SK-N-SH treated with all-trans-retinoic acid at 6 μM for 48 hours (cell line): Measurements from ENCODE around the gene ATF6.

Experiments
- ATAC-seq: fragments of 200-7000 bp; cut with Tn5 transposase; 3 replicates; pipeline ENCODE4 v1.9.1; 2020; ENCODE audit warnings: mild to moderate bottlenecking, moderate library complexity
- ARNTL ChIP-seq: fragments of 450-650 bp; formaldehyde crosslinking; IDR thresholded peaks from 2 replicates; pipeline ENCODE4 v1.5.0; 2020; ENCODE audit warnings: low read depth, mild to moderate bottlenecking, moderate library complexity, borderline replicate concordance
- BACH2 ChIP-seq: fragments of 250-450 bp; sonication (Bioruptor Pico); IDR thresholded peaks from 2 replicates; pipeline ENCODE4 v1.9.0; 2021; ENCODE audit warnings: mild to moderate bottlenecking, borderline replicate concordance
- CREB5 ChIP-seq: fragments of 250-450 bp; sonication (Bioruptor Pico); IDR thresholded peaks from 2 replicates; pipeline ENCODE4 v1.5.1; 2020; ENCODE audit warnings: low read depth, mild to moderate bottlenecking, moderate library complexity
- CSDC2 ChIP-seq: fragments of 250-450 bp; sonication (Bioruptor Pico); IDR thresholded peaks from 2 replicates; pipeline ENCODE4 v1.5.0; 2020; ENCODE audit warnings: mild to moderate bottlenecking, moderate library complexity
- CSRNP3 ChIP-seq: fragments of 250-450 bp; sonication (Bioruptor Pico); IDR thresholded peaks from 2 replicates; pipeline ENCODE4 v1.5.1; 2021; ENCODE audit warnings: mild to moderate bottlenecking, moderate library complexity
- ESRRG ChIP-seq: fragments of 250-450 bp; sonication (Bioruptor Pico); IDR thresholded peaks from 2 replicates; pipeline ENCODE4 v1.6.1; 2021; ENCODE audit warnings: mild to moderate bottlenecking
- GLIS3 ChIP-seq: fragments of 250-450 bp; sonication (Bioruptor Pico); IDR thresholded peaks from 2 replicates; pipeline ENCODE4 v1.5.0; 2020; ENCODE audit warnings: mild to moderate bottlenecking, moderate library complexity
- ISL1 ChIP-seq: fragments of 250-450 bp; sonication (Bioruptor Pico); IDR thresholded peaks from 2 replicates; pipeline ENCODE4 v2.1.2; 2022; ENCODE audit warnings: mild to moderate bottlenecking, moderate library complexity
- OSR1 ChIP-seq: fragments of 250-450 bp; sonication (Bioruptor Pico); IDR thresholded peaks from 2 replicates; pipeline ENCODE4 v1.8.0; 2022; ENCODE audit warnings: moderate library complexity, mild to moderate bottlenecking, inconsistent platforms
- PPARA ChIP-seq: fragments of 250-450 bp; sonication (Bioruptor Pico); IDR thresholded peaks from 2 replicates; pipeline ENCODE4 v1.5.0; 2020; ENCODE audit warnings: mild to moderate bottlenecking, borderline replicate concordance
- RARB ChIP-seq: fragments of 250-450 bp; sonication (Bioruptor Pico); IDR thresholded peaks from 2 replicates; pipeline ENCODE4 v1.8.0; 2021; ENCODE audit warnings: mild to moderate bottlenecking, moderate library complexity
- SNAI2 ChIP-seq: fragments of 250-450 bp; sonication (Bioruptor Pico); IDR thresholded peaks from 2 replicates; pipeline ENCODE4 v1.5.0; 2020; ENCODE audit warnings: mild to moderate bottlenecking, moderate library complexity
- TCF4 ChIP-seq: fragments of 250-450 bp; sonication (Bioruptor Pico); IDR thresholded peaks from 2 replicates; pipeline ENCODE4 v1.8.0; 2021; ENCODE audit warnings: mild to moderate bottlenecking, moderate library complexity, borderline replicate concordance
- TOX ChIP-seq: fragments of 250-450 bp; sonication (Bioruptor Pico); IDR thresholded peaks from 2 replicates; pipeline ENCODE4 v1.8.0; 2021; ENCODE audit warnings: mild to moderate bottlenecking, moderate library complexity, borderline replicate concordance
- ZC3H10 ChIP-seq: fragments of 250-450 bp; sonication (Bioruptor Pico); IDR thresholded peaks from 2 replicates; pipeline ENCODE4 v1.5.1; 2021; ENCODE audit warnings: mild to moderate bottlenecking, moderate library complexity
- ZFP3 ChIP-seq: fragments of 250-450 bp; sonication (Bioruptor Pico); IDR thresholded peaks from 2 replicates; pipeline ENCODE4 v1.5.0; 2020; ENCODE audit warnings: mild to moderate bottlenecking, moderate library complexity
- ZFP30 ChIP-seq: fragments of 450-650 bp; formaldehyde crosslinking; IDR thresholded peaks from 2 replicates; pipeline ENCODE4 v1.5.0; 2022; ENCODE audit warnings: mild to moderate bottlenecking, moderate library complexity
- ZNF565 ChIP-seq: fragments of 450-650 bp; formaldehyde crosslinking; conservative IDR thresholded peaks from 2 replicates; pipeline ENCODE4 v1.5.0; 2020; ENCODE audit warnings: low read depth, mild to moderate bottlenecking, moderate library complexity
- ZNF70 ChIP-seq: fragments of 450-650 bp; formaldehyde crosslinking; IDR thresholded peaks from 2 replicates; pipeline ENCODE4 v1.5.0; 2020; ENCODE audit warnings: mild to moderate bottlenecking, moderate library complexity
- ZNF8 ChIP-seq: fragments of 450-650 bp; formaldehyde crosslinking; IDR thresholded peaks from 2 replicates; pipeline ENCODE4 v1.5.0; 2020; ENCODE audit warnings: mild to moderate bottlenecking, moderate library complexity
- TF ChIP-seq, protein P1 (sequence below): fragments of 250-450 bp; sonication (Bioruptor Pico); IDR thresholded peaks from 2 replicates; pipeline ENCODE4 v1.8.0; 2020; ENCODE audit warnings: mild to moderate bottlenecking, moderate library complexity, borderline replicate concordance
- TF ChIP-seq, protein P2 (sequence below): fragments of 250-450 bp; sonication (Bioruptor Pico); IDR thresholded peaks from 2 replicates; pipeline ENCODE4 v1.8.0; 2021; ENCODE audit warnings: low read depth, mild to moderate bottlenecking, moderate library complexity, borderline replicate concordance

ATF6 gene

DNA sequence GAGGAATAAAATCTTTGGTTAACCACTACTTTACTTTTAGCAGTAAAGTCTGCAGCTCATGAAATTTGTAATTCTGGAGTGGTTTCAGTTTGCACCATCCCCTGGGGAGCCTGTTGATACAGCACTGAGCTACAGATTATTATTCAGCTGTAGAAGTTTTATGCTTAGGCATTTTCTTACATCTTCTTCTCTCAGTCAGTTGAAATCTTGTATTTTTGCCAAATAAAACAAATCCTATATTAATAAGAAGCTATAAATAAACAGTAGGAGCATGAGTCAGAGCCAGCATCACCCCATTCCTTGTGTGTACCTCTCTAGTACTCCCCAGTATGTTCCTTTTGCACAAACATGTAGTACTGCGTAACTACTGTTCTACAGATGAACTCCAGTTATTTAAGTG, 118.9 kb downstream of the ATF6 start (continued):
- TF ChIP-seq CREB5 (CRISPR knock-in tag): no peak
- no peak for TF ChIP-seq CSRNP3
- no peak for TF ChIP-seq ZNF8

GRCh38 chr1:161885759-161886158, 119.6 kb downstream of the ATF6 start:
- ATAC-seq: no peak
- no peak for TF ChIP-seq OSR1
- no peak for TF ChIP-seq GLIS3 (CRISPR knock-in tag)
- no peak for TF ChIP-seq CREB5 (CRISPR knock-in tag)
- TF ChIP-seq ZFP3 (CRISPR knock-in tag): no peak
- no peak for TF ChIP-seq ZFP30 (CRISPR knock-in tag)
- TF ChIP-seq, protein P1, sequence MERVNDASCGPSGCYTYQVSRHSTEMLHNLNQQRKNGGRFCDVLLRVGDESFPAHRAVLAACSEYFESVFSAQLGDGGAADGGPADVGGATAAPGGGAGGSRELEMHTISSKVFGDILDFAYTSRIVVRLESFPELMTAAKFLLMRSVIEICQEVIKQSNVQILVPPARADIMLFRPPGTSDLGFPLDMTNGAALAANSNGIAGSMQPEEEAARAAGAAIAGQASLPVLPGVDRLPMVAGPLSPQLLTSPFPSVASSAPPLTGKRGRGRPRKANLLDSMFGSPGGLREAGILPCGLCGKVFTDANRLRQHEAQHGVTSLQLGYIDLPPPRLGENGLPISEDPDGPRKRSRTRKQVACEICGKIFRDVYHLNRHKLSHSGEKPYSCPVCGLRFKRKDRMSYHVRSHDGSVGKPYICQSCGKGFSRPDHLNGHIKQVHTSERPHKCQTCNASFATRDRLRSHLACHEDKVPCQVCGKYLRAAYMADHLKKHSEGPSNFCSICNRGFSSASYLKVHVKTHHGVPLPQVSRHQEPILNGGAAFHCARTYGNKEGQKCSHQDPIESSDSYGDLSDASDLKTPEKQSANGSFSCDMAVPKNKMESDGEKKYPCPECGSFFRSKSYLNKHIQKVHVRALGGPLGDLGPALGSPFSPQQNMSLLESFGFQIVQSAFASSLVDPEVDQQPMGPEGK (CRISPR knock-in tag): no peak
- TF ChIP-seq PPARA (CRISPR knock-in tag): no peak
- TF ChIP-seq TOX (CRISPR knock-in tag): no peak
- no peak for TF ChIP-seq SNAI2 (CRISPR knock-in tag)
- no peak for TF ChIP-seq BACH2 (CRISPR knock-in tag)
- TF ChIP-seq ZNF565 (CRISPR knock-in tag): no peak
- no peak for TF ChIP-seq ARNTL (CRISPR knock-in tag)
- no peak for TF ChIP-seq TCF4 (CRISPR knock-in tag)
- TF ChIP-seq ISL1: no peak
- TF ChIP-seq ESRRG (CRISPR knock-in tag): no peak

DNA sequence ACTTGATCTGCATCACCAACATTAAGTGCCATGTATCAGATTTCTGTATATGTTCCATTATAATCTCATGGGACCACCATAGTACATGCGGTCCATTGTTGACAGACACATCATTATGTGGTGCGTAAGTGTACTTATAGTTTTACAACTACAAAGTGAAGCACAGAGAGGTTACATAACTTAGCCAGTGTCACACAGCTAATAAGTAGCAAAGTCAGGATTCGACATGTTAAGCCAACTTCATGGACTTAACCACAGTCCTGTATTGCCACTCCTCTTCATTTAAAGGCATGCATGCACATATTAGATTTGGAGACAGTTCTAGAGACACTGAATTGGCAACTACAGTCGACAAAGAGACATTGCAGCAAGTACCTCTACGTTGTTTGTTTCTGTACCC, 120.5 kb downstream of the ATF6 start:
- no peak for TF ChIP-seq CSDC2 (CRISPR knock-in tag)
- TF ChIP-seq ZNF565 (CRISPR knock-in tag): no peak
- no peak for TF ChIP-seq ISL1
- no peak for TF ChIP-seq TCF4 (CRISPR knock-in tag)
- TF ChIP-seq ARNTL (CRISPR knock-in tag): no peak
- TF ChIP-seq TOX (CRISPR knock-in tag): no peak
- no peak for TF ChIP-seq RARB (CRISPR knock-in tag)
- no peak for TF ChIP-seq OSR1
- TF ChIP-seq SNAI2 (CRISPR knock-in tag): no peak
- TF ChIP-seq, protein P1 (CRISPR knock-in tag): no peak
- TF ChIP-seq ZFP30 (CRISPR knock-in tag): no peak
- TF ChIP-seq ZNF70 (CRISPR knock-in tag): no peak
- TF ChIP-seq, protein P2, sequence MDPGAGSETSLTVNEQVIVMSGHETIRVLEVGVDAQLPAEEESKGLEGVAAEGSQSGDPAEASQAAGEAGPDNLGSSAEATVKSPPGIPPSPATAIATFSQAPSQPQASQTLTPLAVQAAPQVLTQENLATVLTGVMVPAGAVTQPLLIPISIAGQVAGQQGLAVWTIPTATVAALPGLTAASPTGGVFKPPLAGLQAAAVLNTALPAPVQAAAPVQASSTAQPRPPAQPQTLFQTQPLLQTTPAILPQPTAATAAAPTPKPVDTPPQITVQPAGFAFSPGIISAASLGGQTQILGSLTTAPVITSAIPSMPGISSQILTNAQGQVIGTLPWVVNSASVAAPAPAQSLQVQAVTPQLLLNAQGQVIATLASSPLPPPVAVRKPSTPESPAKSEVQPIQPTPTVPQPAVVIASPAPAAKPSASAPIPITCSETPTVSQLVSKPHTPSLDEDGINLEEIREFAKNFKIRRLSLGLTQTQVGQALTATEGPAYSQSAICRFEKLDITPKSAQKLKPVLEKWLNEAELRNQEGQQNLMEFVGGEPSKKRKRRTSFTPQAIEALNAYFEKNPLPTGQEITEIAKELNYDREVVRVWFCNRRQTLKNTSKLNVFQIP (CRISPR knock-in tag): no peak
- no peak for TF ChIP-seq ZC3H10 (CRISPR knock-in tag)
- TF ChIP-seq GLIS3 (CRISPR knock-in tag): no peak
- no peak for ATAC-seq
